Measurements from ENCODE around the gene SMIM23.

SMIM23 gene

GRCh38 chr5:171810227-171810626 is 24.6 kb downstream of the SMIM23 start:
- no peak overlapping the region for H3K4me2 ChIP-seq (ENCODE audit: low read depth, low read length)
- TF ChIP-seq EZH2phosphoT487 (IDR thresholded peaks at IDR 0.05; ENCODE audit: low read length): no peak
- no peak for TF ChIP-seq EZH2 (optimal IDR thresholded peaks at IDR 0.05; ENCODE audit: low read depth, low read length)
- TF ChIP-seq CTCF (IDR thresholded peaks at IDR 0.05; ENCODE audit: low read length): no peak
- H3K4me3 ChIP-seq (ENCODE audit: low read length): no peak overlapping the region
- H4K20me1 ChIP-seq (ENCODE audit: insufficient read depth, low read length): no peaks in the 10 kb centered on the region
- no peaks in the 10 kb centered on the region for H3K9me3 ChIP-seq (replicated peaks; ENCODE audit: insufficient read depth, low read length)
- H2AFZ ChIP-seq (ENCODE audit: low read length): no peak overlapping the region
- no peaks in the 10 kb centered on the region for H3K36me3 ChIP-seq (replicated peaks; ENCODE audit: insufficient read depth, low read length)
- no peak overlapping the region for H3K27ac ChIP-seq (ENCODE audit: low read length)
- H3F3A ChIP-seq (ENCODE audit: insufficient read depth, low read length): no peaks in the 10 kb centered on the region
- no peaks in the 10 kb centered on the region for H3K27me3 ChIP-seq (replicated peaks; ENCODE audit: insufficient read depth, low read length)
- H3K9me2 ChIP-seq (replicated peaks; ENCODE audit: insufficient read depth, low read length): no peaks in the 10 kb centered on the region
- H3K79me2 ChIP-seq (ENCODE audit: low read length): no peaks in the 10 kb centered on the region
- H3K9ac ChIP-seq (ENCODE audit: low read length): no peak overlapping the region
- DNase-seq: no peak
- H3K4me1 ChIP-seq (ENCODE audit: low read length): no peaks in the 10 kb centered on the region

GRCh38 chr5:171813270-171813669 is 27.7 kb downstream of the SMIM23 start:
- no peaks in the 10 kb centered on the region for H3K4me1 ChIP-seq (ENCODE audit: low read length)
- no peak overlapping the region for H2AFZ ChIP-seq (ENCODE audit: low read length)
- H3K9me3 ChIP-seq (replicated peaks; ENCODE audit: insufficient read depth, low read length): no peaks in the 10 kb centered on the region
- no peak overlapping the region for H3K4me3 ChIP-seq (ENCODE audit: low read length)
- no peak overlapping the region for H3K9ac ChIP-seq (ENCODE audit: low read length)
- H3F3A ChIP-seq (ENCODE audit: insufficient read depth, low read length): no peaks in the 10 kb centered on the region
- H3K27me3 ChIP-seq (replicated peaks; ENCODE audit: insufficient read depth, low read length): no peaks in the 10 kb centered on the region
- no peak for DNase-seq
- H3K9me2 ChIP-seq (replicated peaks; ENCODE audit: insufficient read depth, low read length): no peaks in the 10 kb centered on the region
- no peak overlapping the region for H3K4me2 ChIP-seq (ENCODE audit: low read depth, low read length)
- no peaks in the 10 kb centered on the region for H4K20me1 ChIP-seq (ENCODE audit: insufficient read depth, low read length)
- no peak overlapping the region for H3K27ac ChIP-seq (ENCODE audit: low read length)
- no peaks in the 10 kb centered on the region for H3K36me3 ChIP-seq (replicated peaks; ENCODE audit: insufficient read depth, low read length)
- TF ChIP-seq EZH2 (optimal IDR thresholded peaks at IDR 0.05; ENCODE audit: low read depth, low read length): no peak
- TF ChIP-seq EZH2phosphoT487 (IDR thresholded peaks at IDR 0.05; ENCODE audit: low read length): no peak
- TF ChIP-seq CTCF (IDR thresholded peaks at IDR 0.05; ENCODE audit: low read length): no peak
- H3K79me2 ChIP-seq (ENCODE audit: low read length): no peaks in the 10 kb centered on the region

- Histone ChIP-seq H3K27me3 (replicated peaks; ENCODE audit: insufficient read depth, low read length) (no peaks in the 10 kb centered on the region), H3K79me2 (ENCODE audit: low read length) (no peaks in the 10 kb centered on the region), H3K9ac (ENCODE audit: low read length) (no peak overlapping the region), H3K27ac (ENCODE audit: low read length) (no peak overlapping the region), H3K4me2 (ENCODE audit: low read depth, low read length) (no peak overlapping the region), H3K4me3 (ENCODE audit: low read length) (no peak overlapping the region), H3K4me1 (ENCODE audit: low read length) (no peaks in the 10 kb centered on the region), H3K36me3 (replicated peaks; ENCODE audit: insufficient read depth, low read length) (no peaks in the 10 kb centered on the region), H3K9me2 (replicated peaks; ENCODE audit: insufficient read depth, low read length) (no peaks in the 10 kb centered on the region), H3K9me3 (replicated peaks; ENCODE audit: insufficient read depth, low read length) (no peaks in the 10 kb centered on the region), H4K20me1 (ENCODE audit: insufficient read depth, low read length) (no peaks in the 10 kb centered on the region), H3F3A (ENCODE audit: insufficient read depth, low read length) (no peaks in the 10 kb centered on the region), H2AFZ (ENCODE audit: low read length) (no peak overlapping the region)
- no peak for DNase-seq
- TF ChIP-seq EZH2phosphoT487 (IDR thresholded peaks at IDR 0.05; ENCODE audit: low read length): no peak
Measured at GRCh38 chr5:171813813-171814490, 28.3 kb downstream of the SMIM23 start.

GRCh38 chr5:171816666-171817065 is 31.0 kb downstream of the SMIM23 start:
- TF ChIP-seq EZH2 (optimal IDR thresholded peaks at IDR 0.05; ENCODE audit: low read depth, low read length) (no peak), EZH2phosphoT487 (IDR thresholded peaks at IDR 0.05; ENCODE audit: low read length) (no peak), CTCF (IDR thresholded peaks at IDR 0.05; ENCODE audit: low read length) (no peak)
- H3F3A ChIP-seq (ENCODE audit: insufficient read depth, low read length): no peaks in the 10 kb centered on the region

More at GRCh38 chr5:171816666-171817065, 31.0 kb downstream of the SMIM23 start:
- Histone ChIP-seq H3K79me2 (ENCODE audit: low read length) (no peaks in the 10 kb centered on the region), H3K9me2 (replicated peaks; ENCODE audit: insufficient read depth, low read length) (no peaks in the 10 kb centered on the region), H3K27ac (ENCODE audit: low read length) (no peak overlapping the region), H3K27me3 (replicated peaks; ENCODE audit: insufficient read depth, low read length) (no peaks in the 10 kb centered on the region), H2AFZ (ENCODE audit: low read length) (no peak overlapping the region), H3K4me1 (ENCODE audit: low read length) (no peaks in the 10 kb centered on the region), H3K4me2 (ENCODE audit: low read depth, low read length) (no peak overlapping the region), H3K9me3 (replicated peaks; ENCODE audit: insufficient read depth, low read length) (no peaks in the 10 kb centered on the region), H3K36me3 (replicated peaks; ENCODE audit: insufficient read depth, low read length) (no peaks in the 10 kb centered on the region), H4K20me1 (ENCODE audit: insufficient read depth, low read length) (no peaks in the 10 kb centered on the region), H3K4me3 (ENCODE audit: low read length) (no peak overlapping the region), H3K9ac (ENCODE audit: low read length) (no peak overlapping the region)
- DNase-seq: no peak
